Cardiac muscle cell (in vitro differentiated cells and primary cell): ENCODE measurements around the gene SNCG. TPM values are rescaled to one million over a fixed set of nuclear protein-coding genes. Genes with fewer than 3 reads are reported as not detected.

Source experiments
- polyA plus RNA-seq: library from polyadenylated mRNA; unstranded; fragments of >200 nt; fragmentation: Nextera tagmentation; extraction: Ambion mirVana; gene quantifications from 2 replicates; pipeline ENCODE4 v1.2.1, GENCODE V29; 2016
- total RNA-seq: library from RNA; depleted of rRNA; stranded (reverse); fragments of >200 nt; gene quantifications from 2 replicates; pipeline ENCODE4 v1.2.3, GENCODE V29; 2016

The SNCG gene
- total and polyA plus RNA-seq, 2 experiments from 2014 or later, result 4.7 to 7.9 TPM

Other genes with a start within 250 kb of the SNCG start
- gene BMPR1A, start 202.0 kb upstream of the SNCG start, total RNA-seq, result 37.0 and 39.4 TPM in 2 replicates
- 35.6 and 54.2 TPM in 2 replicates for gene BMPR1A, start 202.0 kb upstream of the SNCG start, polyA plus RNA-seq
- gene MMRN2, start 984 bp upstream of the SNCG start, total RNA-seq, result 3.1 and 7.9 TPM in 2 replicates
- gene MMRN2, start 984 bp upstream of the SNCG start, polyA plus RNA-seq, result 7.3 and 7.4 TPM in 2 replicates
- not detected in 2 replicates for gene ADIRF, start 9.9 kb downstream of the SNCG start, total RNA-seq
- 0.40 TPM in 1 of 2 replicates, not detected in the other for gene ADIRF, start 9.9 kb downstream of the SNCG start, polyA plus RNA-seq
- not detected in 2 replicates for gene FAM25A, start 61.7 kb downstream of the SNCG start, total RNA-seq
- gene FAM25A, start 61.7 kb downstream of the SNCG start, polyA plus RNA-seq, result not detected in 2 replicates
- gene GLUD1, start 136.2 kb downstream of the SNCG start, total RNA-seq, result 132 and 193 TPM in 2 replicates
- 81.8 and 128 TPM in 2 replicates for gene GLUD1, start 136.2 kb downstream of the SNCG start, polyA plus RNA-seq
- gene SHLD2, start 136.6 kb downstream of the SNCG start, total RNA-seq, result 17.6 and 18.5 TPM in 2 replicates
- 14.1 and 21.2 TPM in 2 replicates for gene SHLD2, start 136.6 kb downstream of the SNCG start, polyA plus RNA-seq